ENCODE measurements around the gene FASN.
"Not testable (repeated sequence)": the region's sequence is repeated elsewhere in the genome, so short reads cannot be mapped to it uniquely, and the experiment has no call there.

The FASN gene

GRCh38 chr17:82098169-82098938 is at the start of gene FASN:
FASN (minus strand) TSS chr17:82098236; CDS start chr17:82096445, 1,791 bp downstream.
- in situ Hi-C loops (cut with MboI; ENCODE audit: low pct_unique_long_range_greater_than_20kb, low sequenced_read_pairs, unreplicated experiment) = no loop called here
- DNase-seq (ENCODE audit: low spot score) = peak; percentile 100
- peak; percentile 65 for TF ChIP-seq CTCF (IDR thresholded peaks at IDR 0.05; ENCODE audit: extremely low read depth, insufficient read depth, missing control alignments)

- no peak for TF ChIP-seq CTCF (IDR thresholded peaks at IDR 0.05; ENCODE audit: extremely low read depth, insufficient read depth, missing control alignments)
- DNase-seq (ENCODE audit: low spot score) = no peak
- in situ Hi-C loops (cut with MboI; ENCODE audit: low pct_unique_long_range_greater_than_20kb, low sequenced_read_pairs, unreplicated experiment) = no loop called here
Observed at GRCh38 chr17:82146663-82147654, 48.9 kb upstream of the FASN start.

GRCh38 chr17:82145550-82146155 is 47.6 kb upstream of the FASN start:
- TF ChIP-seq CTCF (IDR thresholded peaks at IDR 0.05; ENCODE audit: extremely low read depth, insufficient read depth, missing control alignments) = no peak
- in situ Hi-C loops (cut with MboI; ENCODE audit: low pct_unique_long_range_greater_than_20kb, low sequenced_read_pairs, unreplicated experiment) = no loop called here
- no peak for DNase-seq (ENCODE audit: low spot score)

GRCh38 chr17:82143333-82143732 is 45.3 kb upstream of the FASN start:
- no peak for TF ChIP-seq CTCF (IDR thresholded peaks at IDR 0.05; ENCODE audit: extremely low read depth, insufficient read depth, missing control alignments)
- in situ Hi-C loops (cut with MboI; ENCODE audit: low pct_unique_long_range_greater_than_20kb, low sequenced_read_pairs, unreplicated experiment) = no loop called here
- DNase-seq (ENCODE audit: low spot score) = no peak

GRCh38 chr17:82139961-82140360 is 41.9 kb upstream of the FASN start:
- DNase-seq (ENCODE audit: low spot score); in situ Hi-C loops (cut with MboI; ENCODE audit: low pct_unique_long_range_greater_than_20kb, low sequenced_read_pairs, unreplicated experiment): not testable (repeated sequence)

GRCh38 chr17:82138511-82138992 is 40.5 kb upstream of the FASN start:
- TF ChIP-seq CTCF (IDR thresholded peaks at IDR 0.05; ENCODE audit: extremely low read depth, insufficient read depth, missing control alignments) = no peak
- no peak for DNase-seq (ENCODE audit: low spot score)
- in situ Hi-C loops (cut with MboI; ENCODE audit: low pct_unique_long_range_greater_than_20kb, low sequenced_read_pairs, unreplicated experiment) = no loop called here

All from GM13977 (cell line).